H9 (cell line): ENCODE data around the gene NCOA5. TPM values are rescaled to one million over a fixed set of nuclear protein-coding genes. Genes with fewer than 3 reads are reported as not detected.

Experiments
- DNase-seq: peaks from one replicate; pipeline ENCODE4 v3.0.0-alpha.2; 2017
- H2AFZ ChIP-seq: one replicate; pipeline ENCODE4 v1.6.1; 2013; ENCODE audit warnings: mild to moderate bottlenecking, low read length, control low read depth, moderate library complexity
- H2AK5ac ChIP-seq: 2 replicates; pipeline ENCODE4 v1.6.1; 2013; ENCODE audit warnings: low read length, control low read depth, mixed read lengths; ENCODE audit not compliant: insufficient read length
- H2BK120ac ChIP-seq: one replicate; pipeline ENCODE4 v1.6.1; 2013; ENCODE audit warnings: low read depth, mild to moderate bottlenecking, low read length, control low read depth, inconsistent platforms; ENCODE audit not compliant: poor library complexity, severe bottlenecking
- H2BK12ac ChIP-seq: 2 replicates; pipeline ENCODE4 v1.6.1; 2013; ENCODE audit warnings: low read length, control low read depth, mixed read lengths, low read depth; ENCODE audit not compliant: insufficient read length
- H2BK15ac ChIP-seq: 2 replicates; pipeline ENCODE4 v1.6.1; 2013; ENCODE audit warnings: low read depth, low read length, control low read depth
- H2BK20ac ChIP-seq: one replicate; pipeline ENCODE4 v1.6.1; 2013; ENCODE audit warnings: low read depth, mild to moderate bottlenecking, low read length, control low read depth, inconsistent platforms; ENCODE audit not compliant: poor library complexity, severe bottlenecking
- H2BK5ac ChIP-seq: 2 replicates; pipeline ENCODE4 v1.6.1; 2013; ENCODE audit warnings: low read length, control low read depth, mixed read lengths; ENCODE audit not compliant: insufficient read length
- H3K14ac ChIP-seq: 2 replicates; pipeline ENCODE4 v1.6.1; 2013; ENCODE audit warnings: low read length, control low read depth; ENCODE audit not compliant: insufficient read depth
- H3K18ac ChIP-seq: 2 replicates; pipeline ENCODE4 v1.6.1; 2013; ENCODE audit warnings: low read depth, mild to moderate bottlenecking, mixed read lengths, low read length, control low read depth; ENCODE audit not compliant: insufficient read length
- H3K23ac ChIP-seq: 2 replicates; pipeline ENCODE4 v1.6.1; 2013; ENCODE audit warnings: low read length, control low read depth, mixed read lengths, low read depth; ENCODE audit not compliant: insufficient read length
- H3K23me2 ChIP-seq: 2 replicates; pipeline ENCODE4 v1.6.1; 2013; ENCODE audit warnings: low read depth, mild to moderate bottlenecking, mixed read lengths, low read length, control low read depth; ENCODE audit not compliant: insufficient read length, poor library complexity, severe bottlenecking
- H3K27ac ChIP-seq: 2 replicates; pipeline ENCODE4 v1.5.1; 2013; ENCODE audit warnings: low read length, control low read depth, mixed read lengths, low read depth; ENCODE audit not compliant: insufficient read length
- H3K27me3 ChIP-seq: 2 replicates; pipeline ENCODE4 v1.6.1; 2013; ENCODE audit warnings: low read length, control low read depth, inconsistent platforms; ENCODE audit not compliant: insufficient read depth
- H3K4ac ChIP-seq: 2 replicates; pipeline ENCODE4 v1.6.1; 2013; ENCODE audit warnings: low read depth, mild to moderate bottlenecking, control low read depth, inconsistent platforms, low read length, moderate library complexity
- H3K4me1 ChIP-seq: 2 replicates; pipeline ENCODE4 v1.6.1; 2013; ENCODE audit warnings: low read length, control low read depth, inconsistent platforms; ENCODE audit not compliant: insufficient read depth
- H3K4me2 ChIP-seq: 2 replicates; pipeline ENCODE4 v1.6.1; 2013; ENCODE audit warnings: low read length, control low read depth, mixed read lengths; ENCODE audit not compliant: insufficient read length, insufficient read depth
- H3K56ac ChIP-seq: 2 replicates; pipeline ENCODE4 v1.6.1; 2013; ENCODE audit warnings: low read depth, mild to moderate bottlenecking, mixed read lengths, low read length, control low read depth; ENCODE audit not compliant: insufficient read length
- H3K79me1 ChIP-seq: 2 replicates; pipeline ENCODE4 v1.6.1; 2013; ENCODE audit warnings: low read depth, mild to moderate bottlenecking, moderate library complexity, low read length, control low read depth, inconsistent platforms; ENCODE audit not compliant: insufficient read depth, poor library complexity, severe bottlenecking
- H3K79me2 ChIP-seq: 2 replicates; pipeline ENCODE4 v1.6.1; 2013; ENCODE audit warnings: low read length, control low read depth, inconsistent platforms; ENCODE audit not compliant: insufficient read depth
- H3K9ac ChIP-seq: 2 replicates; pipeline ENCODE4 v1.6.1; 2013; ENCODE audit warnings: low read length, control low read depth, mixed read lengths; ENCODE audit not compliant: insufficient read length; ENCODE audit errors: extremely low read depth
- H3K9me3 ChIP-seq: one replicate; pipeline ENCODE4 v1.6.1; 2013; ENCODE audit warnings: low read depth, low read length, inconsistent platforms; ENCODE audit not compliant: control insufficient read depth
- H3T11ph ChIP-seq: one replicate; pipeline ENCODE4 v1.6.1; 2013; ENCODE audit warnings: mild to moderate bottlenecking, low read length, control low read depth, inconsistent platforms
- H4K20me1 ChIP-seq: one replicate; pipeline ENCODE4 v1.6.1; 2013; ENCODE audit not compliant: control insufficient read depth, insufficient read length, insufficient read depth
- H4K5ac ChIP-seq: 2 replicates; pipeline ENCODE4 v1.6.1; 2013; ENCODE audit warnings: low read depth, mild to moderate bottlenecking, mixed read lengths, low read length, control low read depth; ENCODE audit not compliant: insufficient read length
- H4K8ac ChIP-seq: replicated peaks from 2 replicates; pipeline ENCODE4 v1.6.1; 2013; ENCODE audit warnings: low read length, control low read depth, mixed read lengths, low read depth; ENCODE audit not compliant: insufficient read length
- H4K91ac ChIP-seq: 2 replicates; pipeline ENCODE4 v1.6.1; 2013; ENCODE audit warnings: low read depth, mild to moderate bottlenecking, moderate library complexity, mixed read lengths, low read length, control low read depth; ENCODE audit not compliant: insufficient read length
- H3K27ac Mint-ChIP-seq, 3 experiments: 2 replicates in 2 of 3; 3 replicates in 1 of 3; pipeline ENCODE4 v1.8.0; 2020 to 2021; ENCODE audit warnings: mixed read lengths in 3 of 3, mild to moderate bottlenecking in 1 of 3, moderate library complexity in 1 of 3
- H3K27me3 Mint-ChIP-seq: 2 replicates; pipeline ENCODE4 v1.8.0; 2021; ENCODE audit warnings: low read depth, mild to moderate bottlenecking, moderate library complexity, mixed read lengths
- H3K36me3 Mint-ChIP-seq, 3 experiments: 2 replicates in 2 of 3; 3 replicates in 1 of 3; pipeline ENCODE4 v1.8.0; 2020 to 2021; ENCODE audit warnings: low read depth in 3 of 3, mixed read lengths in 3 of 3; ENCODE audit not compliant: insufficient read depth in 1 of 3
- H3K4me1 Mint-ChIP-seq, 2 experiments: 2 replicates each; pipeline ENCODE4 v1.8.0; 2020; ENCODE audit warnings: mixed read lengths in 2 of 2
- H3K4me3 Mint-ChIP-seq, 2 experiments: 2 replicates in 1 of 2; 3 replicates in 1 of 2; pipeline ENCODE4 v1.8.0; 2020 to 2021; ENCODE audit warnings: mild to moderate bottlenecking in 2 of 2, mixed read lengths in 2 of 2, moderate library complexity in 1 of 2
- H3K9me3 Mint-ChIP-seq, 2 experiments: 2 replicates in 1 of 2; 3 replicates in 1 of 2; pipeline ENCODE4 v1.8.0; 2020; ENCODE audit warnings: mild to moderate bottlenecking in 2 of 2, mixed read lengths in 2 of 2, moderate library complexity in 1 of 2
- CTCF ChIP-seq: fragments of 200-600 bp; sonication (generic); conservative IDR thresholded peaks from 3 replicates; pipeline ENCODE4 v1.8.0; 2021; ENCODE audit warnings: antibody characterized with exemption, mild to moderate bottlenecking
- WGBS: extraction: QIAGEN DNeasy Blood & Tissue Kit; methylation state at CpG from one replicate; pipeline ENCODE4 v1.1.7; 2013; ENCODE audit warnings: missing lambda C conversion rate, low lambda C conversion rate, mixed read lengths; ENCODE audit not compliant: insufficient read length; ENCODE audit errors: extremely low coverage; 5-methylcytosine and 5-hydroxymethylcytosine counted together
- total RNA-seq: library from RNA; stranded (reverse); gene quantifications from 2 replicates; pipeline ENCODE4 v1.2.1, GENCODE V29; 2021

Gene NCOA5
- total RNA-seq, 1 experiment from 2014 or later, result 55.7 TPM

GRCh38 chr20:46028110-46028509 is 61.7 kb downstream of the NCOA5 start:
- no peak overlapping the region for H2BK15ac ChIP-seq
- Mint-ChIP-seq H3K27me3 (peaks cover 99% of the 10 kb centered on the region), H3K27ac (no peak overlapping the region), H3K9me3 (peaks cover 0 to 3% of the 10 kb centered on the region in 2 experiments; a peak in 2 of 5 replicates), H3K4me1 (peaks cover 3 to 28% of the 10 kb centered on the region in 2 experiments), H3K36me3 (no peaks in the 10 kb centered on the region), H3K4me3 (no peak overlapping the region; a peak in 1 of 5 replicates)
- no peak overlapping the region for H2BK20ac ChIP-seq
- H3K79me1 ChIP-seq, result no peaks in the 10 kb centered on the region
- H3K9me3 ChIP-seq, result no peaks in the 10 kb centered on the region
- no peak overlapping the region for H3K4ac ChIP-seq
- no peak overlapping the region for H4K5ac ChIP-seq
- no peak overlapping the region for H2AK5ac ChIP-seq
- H3K14ac ChIP-seq, result no peak overlapping the region
- no peak overlapping the region for H3K56ac ChIP-seq
- no peaks in the 10 kb centered on the region for H3K4me1 ChIP-seq
- no peak overlapping the region for H3K27ac ChIP-seq
- no peak for DNase-seq
- no peak overlapping the region for H2AFZ ChIP-seq
- no peak overlapping the region for H3T11ph ChIP-seq
- H3K18ac ChIP-seq, result no peak overlapping the region
- H3K79me2 ChIP-seq, result no peaks in the 10 kb centered on the region
- H2BK12ac ChIP-seq, result no peak overlapping the region
- H3K23ac ChIP-seq, result no peak overlapping the region
- WGBS, result no CpG with 5 or more reads among the region's 7 CpGs
- no peak overlapping the region for H3K4me2 ChIP-seq
- no peak overlapping the region for H2BK5ac ChIP-seq
- H3K9ac ChIP-seq, result no peak overlapping the region
- no peak overlapping the region for H4K91ac ChIP-seq
- H3K27me3 ChIP-seq, result peaks cover 56% of the 10 kb centered on the region
- no peak overlapping the region for H2BK120ac ChIP-seq
- no peak for TF ChIP-seq CTCF
- peaks cover 4% of the 10 kb centered on the region for H3K23me2 ChIP-seq
- no peak overlapping the region for H4K8ac ChIP-seq
- no peaks in the 10 kb centered on the region for H4K20me1 ChIP-seq
